HCT116 (cell line): ENCODE data around the gene RASSF5. TPM values are rescaled to one million over a fixed set of nuclear protein-coding genes. Genes with fewer than 3 reads are reported as not detected.

ENCODE experiments used
- ATAC-seq: fragments of 200-7000 bp; cut with Tn5 transposase; 2 replicates; pipeline ENCODE4 v1.9.1; 2020; ENCODE audit warnings: mild to moderate bottlenecking, moderate library complexity
- BruUV-seq: library from RNA; stranded (reverse); fragments of 400-500 nt; replicated peaks from 2 replicates; lab custom pipeline; 2021; lab: Mats Ljungman, UMichigan
- CTCF ChIA-PET: fragments of 300-600 bp; sonication (Branson Sonifier 250); formaldehyde crosslinking; loops from one replicate; lab custom pipeline; 2021; ENCODE audit warnings: antibody characterized with exemption; lab: Charles Lee
- POLR2A ChIA-PET: fragments of 300-600, 350-600 bp; sonication (Branson Sonifier 250); formaldehyde crosslinking; loops from one replicate; lab custom pipeline; 2021; ENCODE audit warnings: antibody characterized with exemption; lab: Charles Lee
- RAD21 ChIA-PET, 2 experiments: fragments of 300-600 bp; sonication (Branson Sonifier 250); formaldehyde crosslinking; loops; one replicate each; lab custom pipeline; 2023; ENCODE audit warnings: low total read pairs in 2 of 2; ENCODE audit not compliant: uncharacterized antibody in 2 of 2, unreplicated experiment in 2 of 2, low non-redundant PET in 1 of 2; lab: Charles Lee
- DNase-seq: peaks from one replicate; pipeline ENCODE4 v3.0.0-alpha.2; 2010; ENCODE audit warnings: low read depth, low spot score
- H2AFZ ChIP-seq: fragments of 200-600 bp; shearing (Covaris generic), sonication (generic); 2 replicates; pipeline ENCODE4 v1.6.1; 2017; ENCODE audit warnings: low read depth, mixed run types, mixed read lengths, antibody characterized with exemption, low read length; ENCODE audit not compliant: poor library complexity, severe bottlenecking
- H3K27ac ChIP-seq: 2 replicates; pipeline ENCODE4 v1.5.1; 2012; ENCODE audit warnings: low read depth, low read length
- H3K27me3 ChIP-seq: fragments of 200-600 bp; sonication (generic); 2 replicates; pipeline ENCODE4 v1.6.1; 2016; ENCODE audit warnings: mixed run types, low read length, mixed read lengths; ENCODE audit not compliant: insufficient read depth
- H3K36me3 ChIP-seq, 2 experiments: fragments of 200-500 bp in 1 of 2; fragments of 200-600 bp in 1 of 2; sonication (Bioruptor generic) in 1 of 2; sonication (generic) in 1 of 2; 2 replicates each; pipeline versions ENCODE4 v1.5.1 to v1.6.1; 2014 to 2016; ENCODE audit warnings: low read length in 2 of 2, inconsistent platforms in 1 of 2, mixed read lengths in 1 of 2, mixed run types in 1 of 2; ENCODE audit not compliant: insufficient read depth in 2 of 2, control insufficient read depth in 1 of 2
- H3K4me1 ChIP-seq, 2 experiments: fragments of 200-600 bp in 1 of 2; sonication (generic) in 1 of 2; 2 replicates each; pipeline versions ENCODE4 v1.5.1 to v1.6.1; 2012 to 2017; ENCODE audit warnings: low read length in 2 of 2, inconsistent platforms in 1 of 2, mild to moderate bottlenecking in 1 of 2, mixed read lengths in 1 of 2, mixed run types in 1 of 2, moderate library complexity in 1 of 2; ENCODE audit not compliant: insufficient read depth in 2 of 2, control insufficient read depth in 1 of 2
- H3K4me2 ChIP-seq: fragments of 200-600 bp; sonication (generic); 2 replicates; pipeline ENCODE4 v1.6.1; 2017; ENCODE audit warnings: mixed run types, low read length, mixed read lengths
- H3K4me3 ChIP-seq, 2 experiments: fragments of 200-600 bp in 1 of 2; sonication (generic) in 1 of 2; replicated peaks in 1 of 2; 2 replicates each; pipeline ENCODE4 v1.5.1; 2011 to 2016; ENCODE audit warnings: low read length in 2 of 2, control low read depth in 1 of 2, low read depth in 1 of 2, mild to moderate bottlenecking in 1 of 2, mixed read lengths in 1 of 2, mixed run types in 1 of 2
- H3K79me2 ChIP-seq: fragments of 200-600 bp; sonication (generic); 2 replicates; pipeline ENCODE4 v1.6.1; 2017; ENCODE audit warnings: mild to moderate bottlenecking, mixed run types, low read length, moderate library complexity, mixed read lengths; ENCODE audit not compliant: insufficient read depth
- H3K9ac ChIP-seq: fragments of 200-600 bp; sonication (generic); 2 replicates; pipeline ENCODE4 v1.6.1; 2016; ENCODE audit warnings: low read length, mixed read lengths
- H3K9me2 ChIP-seq: fragments of 200-600 bp; sonication (generic), shearing (Covaris generic); 2 replicates; pipeline ENCODE4 v1.6.1; 2017; ENCODE audit warnings: mixed run types, mild to moderate bottlenecking, moderate library complexity; ENCODE audit not compliant: insufficient read depth
- H3K9me3 ChIP-seq, 2 experiments: fragments of 200-500 bp in 1 of 2; fragments of 200-600 bp in 1 of 2; sonication (Bioruptor generic) in 1 of 2; sonication (generic) in 1 of 2; 2 replicates each; pipeline ENCODE4 v1.6.1; 2014 to 2017; ENCODE audit warnings: low read length in 2 of 2, mixed read lengths in 2 of 2, inconsistent platforms in 1 of 2, low read depth in 1 of 2, mild to moderate bottlenecking in 1 of 2, mixed run types in 1 of 2, moderate library complexity in 1 of 2; ENCODE audit not compliant: control insufficient read depth in 1 of 2, insufficient read depth in 1 of 2
- H4K20me1 ChIP-seq: fragments of 200-600 bp; sonication (generic), shearing (Covaris generic); 2 replicates; pipeline ENCODE4 v1.6.1; 2017; ENCODE audit warnings: mixed run types, mild to moderate bottlenecking, moderate library complexity; ENCODE audit not compliant: insufficient read depth
- EGR1 ChIP-seq: IDR thresholded peaks from 2 replicates; pipeline ENCODE4 v1.6.1; 2012; ENCODE audit warnings: low read depth
- ELF1 ChIP-seq: IDR thresholded peaks from 2 replicates; pipeline ENCODE4 v1.6.1; 2012; ENCODE audit warnings: low read depth, borderline replicate concordance
- EZH2 ChIP-seq: fragments of 200-600 bp; sonication (generic); IDR thresholded peaks from 2 replicates; pipeline ENCODE4 v1.6.1; 2017; ENCODE audit warnings: antibody characterized with exemption, mixed run types
- EZH2phosphoT487 ChIP-seq: fragments of 200-600 bp; IDR thresholded peaks from 2 replicates; pipeline ENCODE4 v1.6.1; 2018; ENCODE audit warnings: antibody characterized with exemption, borderline replicate concordance
- FOSL1 ChIP-seq: IDR thresholded peaks from 2 replicates; pipeline ENCODE4 v1.6.1; 2012; ENCODE audit warnings: low read depth
- JUND ChIP-seq: IDR thresholded peaks from 2 replicates; pipeline ENCODE4 v1.6.1; 2012
- MAX ChIP-seq: IDR thresholded peaks from 2 replicates; pipeline ENCODE4 v1.6.1; 2012
- POLR2A ChIP-seq: IDR thresholded peaks from 2 replicates; pipeline ENCODE4 v1.7.0; 2011; ENCODE audit warnings: borderline replicate concordance; ENCODE audit not compliant: insufficient read depth, insufficient read length; ENCODE audit errors: extremely low read depth
- POLR2AphosphoS5 ChIP-seq: IDR thresholded peaks from 2 replicates; pipeline ENCODE4 v1.6.1; 2011; ENCODE audit warnings: mild to moderate bottlenecking, low read depth, low read length, moderate library complexity
- RAD21 ChIP-seq: IDR thresholded peaks from 2 replicates; pipeline ENCODE4 v1.6.1; 2012; ENCODE audit warnings: low read depth, mild to moderate bottlenecking
- REST ChIP-seq: IDR thresholded peaks from 2 replicates; pipeline ENCODE4 v1.6.1; 2012; ENCODE audit warnings: low read depth
- SP1 ChIP-seq: IDR thresholded peaks from 2 replicates; pipeline ENCODE4 v1.6.1; 2012; ENCODE audit warnings: low read depth
- ZFX ChIP-seq: fragments of 450-650 bp; IDR thresholded peaks from 2 replicates; pipeline ENCODE4 v1.6.1; 2017
- intact Hi-C: fragments of 100-400 bp; cut with micrococcal nuclease; formaldehyde crosslinking; loops from 2 replicates; pipeline ENCODE4 v1.10.0; 2022
- total RNA-seq: library from RNA; stranded (reverse); gene quantifications from one replicate; pipeline ENCODE4 v1.2.1, GENCODE V29; 2021; ENCODE audit not compliant: unreplicated experiment

Gene RASSF5
- total RNA-seq, 1 experiment from 2014 or later, result 5.4 TPM

GRCh38 chr1:206496131-206496793, 11.1 kb upstream of the RASSF5 start (continued):
- no peak for TF ChIP-seq EZH2
- TF ChIP-seq POLR2AphosphoS5, result no peak
- TF ChIP-seq JUND, result no peak
- TF ChIP-seq ELF1, result no peak

- no peak overlapping the region for H3K9ac ChIP-seq
- RAD21 ChIA-PET, result no interaction called here
- H3K36me3 ChIP-seq, result no peaks in the 10 kb centered on the region
- no peak overlapping the region for H3K27ac ChIP-seq
- no peak overlapping the region for H3K4me3 ChIP-seq
- CTCF ChIA-PET, result interaction anchor here (1.5 kb wide), 1 partner anchor 86 kb away, joined by 4 read pairs; no protein-coding TSS in a partner anchor
- POLR2A ChIA-PET, result no interaction called here
- no TSS peak for BruUV-seq
- no peak for TF ChIP-seq FOSL1
- TF ChIP-seq EGR1, result no peak
- TF ChIP-seq ELF1, result no peak
- TF ChIP-seq POLR2A, result no peak
- TF ChIP-seq RAD21, result no peak
- TF ChIP-seq JUND, result no peak
- no peak for TF ChIP-seq SP1
- no peak for TF ChIP-seq ZFX
- no peak for TF ChIP-seq REST
- TF ChIP-seq MAX, result no peak
- TF ChIP-seq EZH2phosphoT487, result no peak
- TF ChIP-seq, all 23 proteins: peak for 0
- ATAC-seq, result no peak
- Histone ChIP-seq H3K4me1 (peaks cover 35 to 52% of the 10 kb centered on the region in 2 experiments), H3K4me2 (no peak overlapping the region), H4K20me1 (no peaks in the 10 kb centered on the region), H3K9me2 (no peaks in the 10 kb centered on the region), H3K9me3 (no peaks in the 10 kb centered on the region), H3K79me2 (no peaks in the 10 kb centered on the region), H3K27me3 (no peaks in the 10 kb centered on the region), H2AFZ (no peak overlapping the region)
- intact Hi-C loops, result no loop called here
- DNase-seq, result no peak
Measured at GRCh38 chr1:206497363-206497762, 10.0 kb upstream of the RASSF5 start.
